SK-N-SH treated with all-trans-retinoic acid at 6 μM for 48 hours (cell line): ENCODE results near the gene TGM1.

Experiments
- ATAC-seq: fragments of 200-7000 bp; cut with Tn5 transposase; 3 replicates; pipeline ENCODE4 v1.9.1; 2020; ENCODE audit warnings: mild to moderate bottlenecking, moderate library complexity
- ARNTL ChIP-seq: fragments of 450-650 bp; formaldehyde crosslinking; IDR thresholded peaks from 2 replicates; pipeline ENCODE4 v1.5.0; 2020; ENCODE audit warnings: low read depth, mild to moderate bottlenecking, moderate library complexity, borderline replicate concordance
- BACH2 ChIP-seq: fragments of 250-450 bp; sonication (Bioruptor Pico); IDR thresholded peaks from 2 replicates; pipeline ENCODE4 v1.9.0; 2021; ENCODE audit warnings: mild to moderate bottlenecking, borderline replicate concordance
- CREB5 ChIP-seq: fragments of 250-450 bp; sonication (Bioruptor Pico); IDR thresholded peaks from 2 replicates; pipeline ENCODE4 v1.5.1; 2020; ENCODE audit warnings: low read depth, mild to moderate bottlenecking, moderate library complexity
- CSDC2 ChIP-seq: fragments of 250-450 bp; sonication (Bioruptor Pico); IDR thresholded peaks from 2 replicates; pipeline ENCODE4 v1.5.0; 2020; ENCODE audit warnings: mild to moderate bottlenecking, moderate library complexity
- CSRNP3 ChIP-seq: fragments of 250-450 bp; sonication (Bioruptor Pico); IDR thresholded peaks from 2 replicates; pipeline ENCODE4 v1.5.1; 2021; ENCODE audit warnings: mild to moderate bottlenecking, moderate library complexity
- ESRRG ChIP-seq: fragments of 250-450 bp; sonication (Bioruptor Pico); IDR thresholded peaks from 2 replicates; pipeline ENCODE4 v1.6.1; 2021; ENCODE audit warnings: mild to moderate bottlenecking
- GLIS3 ChIP-seq: fragments of 250-450 bp; sonication (Bioruptor Pico); IDR thresholded peaks from 2 replicates; pipeline ENCODE4 v1.5.0; 2020; ENCODE audit warnings: mild to moderate bottlenecking, moderate library complexity
- ISL1 ChIP-seq: fragments of 250-450 bp; sonication (Bioruptor Pico); IDR thresholded peaks from 2 replicates; pipeline ENCODE4 v2.1.2; 2022; ENCODE audit warnings: mild to moderate bottlenecking, moderate library complexity
- OSR1 ChIP-seq: fragments of 250-450 bp; sonication (Bioruptor Pico); IDR thresholded peaks from 2 replicates; pipeline ENCODE4 v1.8.0; 2022; ENCODE audit warnings: moderate library complexity, mild to moderate bottlenecking, inconsistent platforms
- PATZ1 ChIP-seq: fragments of 250-450 bp; sonication (Bioruptor Pico); IDR thresholded peaks from 2 replicates; pipeline ENCODE4 v1.8.0; 2020; ENCODE audit warnings: mild to moderate bottlenecking, moderate library complexity, borderline replicate concordance
- POU6F1 ChIP-seq: fragments of 250-450 bp; sonication (Bioruptor Pico); IDR thresholded peaks from 2 replicates; pipeline ENCODE4 v1.8.0; 2021; ENCODE audit warnings: low read depth, mild to moderate bottlenecking, moderate library complexity, borderline replicate concordance
- PPARA ChIP-seq: fragments of 250-450 bp; sonication (Bioruptor Pico); IDR thresholded peaks from 2 replicates; pipeline ENCODE4 v1.5.0; 2020; ENCODE audit warnings: mild to moderate bottlenecking, borderline replicate concordance
- RARB ChIP-seq: fragments of 250-450 bp; sonication (Bioruptor Pico); IDR thresholded peaks from 2 replicates; pipeline ENCODE4 v1.8.0; 2021; ENCODE audit warnings: mild to moderate bottlenecking, moderate library complexity
- SNAI2 ChIP-seq: fragments of 250-450 bp; sonication (Bioruptor Pico); IDR thresholded peaks from 2 replicates; pipeline ENCODE4 v1.5.0; 2020; ENCODE audit warnings: mild to moderate bottlenecking, moderate library complexity
- TCF4 ChIP-seq: fragments of 250-450 bp; sonication (Bioruptor Pico); IDR thresholded peaks from 2 replicates; pipeline ENCODE4 v1.8.0; 2021; ENCODE audit warnings: mild to moderate bottlenecking, moderate library complexity, borderline replicate concordance
- TOX ChIP-seq: fragments of 250-450 bp; sonication (Bioruptor Pico); IDR thresholded peaks from 2 replicates; pipeline ENCODE4 v1.8.0; 2021; ENCODE audit warnings: mild to moderate bottlenecking, moderate library complexity, borderline replicate concordance
- TSHZ2 ChIP-seq: fragments of 250-450 bp; sonication (Bioruptor Pico); IDR thresholded peaks from 2 replicates; pipeline ENCODE4 v1.5.0; 2020; ENCODE audit warnings: mild to moderate bottlenecking, moderate library complexity
- ZC3H10 ChIP-seq: fragments of 250-450 bp; sonication (Bioruptor Pico); IDR thresholded peaks from 2 replicates; pipeline ENCODE4 v1.5.1; 2021; ENCODE audit warnings: mild to moderate bottlenecking, moderate library complexity
- ZFP3 ChIP-seq: fragments of 250-450 bp; sonication (Bioruptor Pico); IDR thresholded peaks from 2 replicates; pipeline ENCODE4 v1.5.0; 2020; ENCODE audit warnings: mild to moderate bottlenecking, moderate library complexity
- ZFP30 ChIP-seq: fragments of 450-650 bp; formaldehyde crosslinking; IDR thresholded peaks from 2 replicates; pipeline ENCODE4 v1.5.0; 2022; ENCODE audit warnings: mild to moderate bottlenecking, moderate library complexity
- ZNF565 ChIP-seq: fragments of 450-650 bp; formaldehyde crosslinking; conservative IDR thresholded peaks from 2 replicates; pipeline ENCODE4 v1.5.0; 2020; ENCODE audit warnings: low read depth, mild to moderate bottlenecking, moderate library complexity
- ZNF70 ChIP-seq: fragments of 450-650 bp; formaldehyde crosslinking; IDR thresholded peaks from 2 replicates; pipeline ENCODE4 v1.5.0; 2020; ENCODE audit warnings: mild to moderate bottlenecking, moderate library complexity
- ZNF8 ChIP-seq: fragments of 450-650 bp; formaldehyde crosslinking; IDR thresholded peaks from 2 replicates; pipeline ENCODE4 v1.5.0; 2020; ENCODE audit warnings: mild to moderate bottlenecking, moderate library complexity

TGM1 gene

GRCh38 chr14:24274101-24274543, 11.1 kb upstream of the TGM1 start:
- no peak for TF ChIP-seq POU6F1 (CRISPR knock-in tag)
- TF ChIP-seq PATZ1 (CRISPR knock-in tag) = no peak
- no peak for TF ChIP-seq OSR1
- TF ChIP-seq ESRRG (CRISPR knock-in tag) = no peak
- no peak for TF ChIP-seq RARB
- TF ChIP-seq ZNF8 (CRISPR knock-in tag) = no peak
- no peak for TF ChIP-seq CREB5 (CRISPR knock-in tag)
- TF ChIP-seq CSRNP3 (CRISPR knock-in tag) = no peak
- TF ChIP-seq SNAI2 = no peak
- TF ChIP-seq ZFP3 (CRISPR knock-in tag) = no peak
- TF ChIP-seq ZNF70 (CRISPR knock-in tag) = no peak
- no peak for TF ChIP-seq TSHZ2 (CRISPR knock-in tag)
- no peak for TF ChIP-seq BACH2
- no peak for TF ChIP-seq ISL1 (CRISPR knock-in tag)
- TF ChIP-seq ARNTL (CRISPR knock-in tag) = no peak
- no peak for TF ChIP-seq ZNF565
- TF ChIP-seq CSDC2 (CRISPR knock-in tag) = no peak
- TF ChIP-seq TCF4 (CRISPR knock-in tag) = no peak
- TF ChIP-seq PPARA (CRISPR knock-in tag) = no peak
- no peak for TF ChIP-seq TOX (CRISPR knock-in tag)
- ATAC-seq = no peak

GRCh38 chr14:24273422-24273998, 10.5 kb upstream of the TGM1 start:
- TF ChIP-seq OSR1 = no peak
- TF ChIP-seq, all 23 proteins: peak for 0
- ATAC-seq = no peak

- no peak for ATAC-seq
- TF ChIP-seq ISL1 (CRISPR knock-in tag) = no peak
- no peak for TF ChIP-seq ZC3H10 (CRISPR knock-in tag)
- TF ChIP-seq CSRNP3 (CRISPR knock-in tag) = no peak
- TF ChIP-seq PATZ1 (CRISPR knock-in tag) = no peak
- TF ChIP-seq CSDC2 (CRISPR knock-in tag) = no peak
- TF ChIP-seq BACH2 = no peak
- no peak for TF ChIP-seq OSR1
- no peak for TF ChIP-seq ZFP30
- TF ChIP-seq GLIS3 (CRISPR knock-in tag) = no peak
- no peak for TF ChIP-seq TCF4 (CRISPR knock-in tag)
- no peak for TF ChIP-seq ZNF8 (CRISPR knock-in tag)
- no peak for TF ChIP-seq POU6F1 (CRISPR knock-in tag)
These were observed 9.5 kb upstream of the TGM1 start for GRCh38 chr14:24272467-24272866.
